OCI-LY7 (cell line): ENCODE results near the gene PPIL6. TPM values are rescaled to one million over a fixed set of nuclear protein-coding genes. Genes with fewer than 3 reads are reported as not detected.

ENCODE experiments used
- BruUV-seq: library from RNA; stranded (reverse); fragments of 400-500 nt; replicated peaks from 2 replicates; lab custom pipeline; 2021; lab: Mats Ljungman, UMichigan
- CTCF ChIA-PET: fragments of 300-600 bp; sonication (Branson Sonifier 250); formaldehyde crosslinking; loops from one replicate; lab custom pipeline; 2022; ENCODE audit warnings: antibody characterized with exemption; ENCODE audit not compliant: unreplicated experiment; lab: Charles Lee
- POLR2A ChIA-PET: fragments of 300-600 bp; sonication (Branson Sonifier 250); formaldehyde crosslinking; loops from one replicate; lab custom pipeline; 2022; ENCODE audit warnings: antibody characterized with exemption; lab: Charles Lee
- DNase-seq: peaks from one replicate; pipeline ENCODE4 v3.0.0-alpha.2; 2015; ENCODE audit warnings: low spot score
- H2AFZ ChIP-seq: fragments of 200-600 bp; sonication (generic), shearing (Covaris generic); 2 replicates; pipeline ENCODE4 v1.6.1; 2014; ENCODE audit warnings: mild to moderate bottlenecking, antibody characterized with exemption, low read length, moderate library complexity
- H3K27ac ChIP-seq: fragments of 200-600 bp; sonication (generic); 2 replicates; pipeline ENCODE4 v1.5.1; 2014; ENCODE audit warnings: mixed run types, low read depth, mild to moderate bottlenecking, moderate library complexity, low read length, inconsistent platforms; ENCODE audit not compliant: poor library complexity, severe bottlenecking
- H3K36me3 ChIP-seq: fragments of 200-600 bp; sonication (generic); 2 replicates; pipeline ENCODE4 v1.6.1; 2014; ENCODE audit warnings: mild to moderate bottlenecking, antibody characterized with exemption, low read length, moderate library complexity, mixed read lengths; ENCODE audit not compliant: insufficient read depth
- H3K4me1 ChIP-seq: fragments of 200-600 bp; sonication (generic); 2 replicates; pipeline ENCODE4 v1.5.1; 2014; ENCODE audit warnings: mild to moderate bottlenecking, low read length; ENCODE audit not compliant: insufficient read depth, poor library complexity, severe bottlenecking
- H3K4me2 ChIP-seq: fragments of 200-600 bp; sonication (generic); 2 replicates; pipeline ENCODE4 v1.6.1; 2014; ENCODE audit warnings: mild to moderate bottlenecking, low read length
- H3K4me3 ChIP-seq: fragments of 200-600 bp; sonication (generic); 2 replicates; pipeline ENCODE4 v1.5.1; 2014; ENCODE audit warnings: mild to moderate bottlenecking, low read depth, low read length; ENCODE audit not compliant: poor library complexity, severe bottlenecking
- H3K79me2 ChIP-seq: fragments of 200-600 bp; sonication (generic); 2 replicates; pipeline ENCODE4 v1.6.1; 2016; ENCODE audit warnings: low read depth, mild to moderate bottlenecking, low read length, moderate library complexity, mixed read lengths; ENCODE audit not compliant: insufficient read depth
- H3K9me2 ChIP-seq: fragments of 200-600 bp; sonication (generic); 2 replicates; pipeline ENCODE4 v1.6.1; 2016; ENCODE audit warnings: mild to moderate bottlenecking, low read length, mixed read lengths; ENCODE audit not compliant: insufficient read depth
- H3K9me3 ChIP-seq: fragments of 200-600 bp; sonication (generic); 2 replicates; pipeline ENCODE4 v1.6.1; 2014; ENCODE audit warnings: mild to moderate bottlenecking, mixed run types, low read length, mixed read lengths
- H4K20me1 ChIP-seq: fragments of 200-600 bp; sonication (generic); 2 replicates; pipeline ENCODE4 v1.6.1; 2014; ENCODE audit warnings: mild to moderate bottlenecking, antibody characterized with exemption, low read length, moderate library complexity, mixed read lengths; ENCODE audit not compliant: insufficient read depth
- CTCF ChIP-seq: fragments of 200-600 bp; sonication (generic); conservative IDR thresholded peaks from 2 replicates; pipeline ENCODE4 v1.5.1; 2014; ENCODE audit warnings: mild to moderate bottlenecking, antibody characterized with exemption, low read length, moderate library complexity, mixed read lengths
- EZH2phosphoT487 ChIP-seq: fragments of 200-600 bp; sonication (generic); IDR thresholded peaks from 2 replicates; pipeline ENCODE4 v1.6.1; 2018; ENCODE audit warnings: low read depth, borderline replicate concordance, mild to moderate bottlenecking, mixed run types, antibody characterized with exemption, low read length, moderate library complexity, mixed read lengths
- intact Hi-C: fragments of 100-400 bp; cut with micrococcal nuclease; formaldehyde crosslinking; loops from one replicate; pipeline ENCODE4 v1.10.0; 2022; ENCODE audit not compliant: unreplicated experiment
- total RNA-seq, 2 experiments: library from RNA; depleted of rRNA in 1 of 2; stranded (reverse); fragments of >200 nt in 1 of 2; shearing (Covaris generic) in 1 of 2; gene quantifications; 2 replicates each; pipeline ENCODE4 v1.2.3, GENCODE V29; 2014 to 2022

The PPIL6 gene
- total RNA-seq, 2 experiments from 2014 or later, result 1.6 to 1.7 TPM

- BruUV-seq, result no TSS peak
- Histone ChIP-seq H4K20me1 (no peaks in the 10 kb centered on the region), H3K4me2 (no peak overlapping the region), H3K79me2 (no peaks in the 10 kb centered on the region), H3K4me3 (no peak overlapping the region), H3K27ac (no peak overlapping the region), H3K4me1 (no peaks in the 10 kb centered on the region), H3K9me2 (no peaks in the 10 kb centered on the region), H3K36me3 (no peaks in the 10 kb centered on the region), H2AFZ (no peak overlapping the region), H3K9me3 (no peaks in the 10 kb centered on the region)
- intact Hi-C loops, result no loop called here
- no peak for TF ChIP-seq EZH2phosphoT487
- no peak for TF ChIP-seq CTCF
- DNase-seq, result no peak
- CTCF ChIA-PET, result no interaction called here
- POLR2A ChIA-PET, result interaction anchor here (0.5 to 0.9 kb wide), 4 partner anchors 15 to 854 kb away, joined by 3 read pairs; no protein-coding TSS in a partner anchor
These were observed 50.7 kb downstream of the PPIL6 start for GRCh38 chr6:109389650-109390274.

- H2AFZ ChIP-seq, result no peak overlapping the region
- ChIA-PET CTCF (no interaction called here), POLR2A (interaction anchor here (0.8 to 0.9 kb wide), 2 partner anchors 15 to 284 kb away, joined by 3 read pairs; no protein-coding TSS in a partner anchor)
- no peaks in the 10 kb centered on the region for H3K36me3 ChIP-seq
- H4K20me1 ChIP-seq, result no peaks in the 10 kb centered on the region
- H3K9me2 ChIP-seq, result no peaks in the 10 kb centered on the region
- no peaks in the 10 kb centered on the region for H3K79me2 ChIP-seq
- no peak for TF ChIP-seq CTCF
- no peak for TF ChIP-seq EZH2phosphoT487
- no peak overlapping the region for H3K4me3 ChIP-seq
- H3K4me2 ChIP-seq, result no peak overlapping the region
- no TSS peak for BruUV-seq
- H3K9me3 ChIP-seq, result no peaks in the 10 kb centered on the region
- no peak for DNase-seq
- intact Hi-C loops, result no loop called here
- H3K27ac ChIP-seq, result no peak overlapping the region
- H3K4me1 ChIP-seq, result peaks cover 10% of the 10 kb centered on the region
These were observed 52.2 kb downstream of the PPIL6 start for GRCh38 chr6:109388265-109388664.

GRCh38 chr6:109383438-109383940 is 56.9 kb downstream of the PPIL6 start:
- Histone ChIP-seq H3K4me3 (peak overlapping the region; percentile 91), H4K20me1 (peaks cover 19% of the 10 kb centered on the region), H3K4me2 (peak overlapping the region; percentile 67), H3K9me3 (no peaks in the 10 kb centered on the region), H3K27ac (peak overlapping the region; percentile 85), H3K4me1 (peaks cover 28% of the 10 kb centered on the region), H3K36me3 (peaks cover 21% of the 10 kb centered on the region), H3K79me2 (peaks cover 36% of the 10 kb centered on the region), H3K9me2 (no peaks in the 10 kb centered on the region), H2AFZ (peak overlapping the region; percentile 85; the same call in 1 of the 2 replicates)
- no peak for DNase-seq
- ChIA-PET CTCF (interaction anchor here (0.5 to 1.8 kb wide), 3 partner anchors 11 to 196 kb away, joined by 3 to 10 read pairs (median 3); no protein-coding TSS in a partner anchor), POLR2A (interaction anchor here (0.6 to 2.7 kb wide), 15 partner anchors 10 to 308 kb away, joined by 3 to 11 read pairs (median 3); no protein-coding TSS in a partner anchor)
- BruUV-seq, result no TSS peak
- TF ChIP-seq CTCF (peak; percentile 36), EZH2phosphoT487 (no peak)
- intact Hi-C loops, result loop anchor here (1.0 to 5.0 kb wide), 7 partner anchors 57 to 841 kb away; partner anchors contain the start of genes AK9, CEP57L1, FIG4 and MICAL1
